ENCODE results near the gene CEPT1.

- TF ChIP-seq, protein P1, sequence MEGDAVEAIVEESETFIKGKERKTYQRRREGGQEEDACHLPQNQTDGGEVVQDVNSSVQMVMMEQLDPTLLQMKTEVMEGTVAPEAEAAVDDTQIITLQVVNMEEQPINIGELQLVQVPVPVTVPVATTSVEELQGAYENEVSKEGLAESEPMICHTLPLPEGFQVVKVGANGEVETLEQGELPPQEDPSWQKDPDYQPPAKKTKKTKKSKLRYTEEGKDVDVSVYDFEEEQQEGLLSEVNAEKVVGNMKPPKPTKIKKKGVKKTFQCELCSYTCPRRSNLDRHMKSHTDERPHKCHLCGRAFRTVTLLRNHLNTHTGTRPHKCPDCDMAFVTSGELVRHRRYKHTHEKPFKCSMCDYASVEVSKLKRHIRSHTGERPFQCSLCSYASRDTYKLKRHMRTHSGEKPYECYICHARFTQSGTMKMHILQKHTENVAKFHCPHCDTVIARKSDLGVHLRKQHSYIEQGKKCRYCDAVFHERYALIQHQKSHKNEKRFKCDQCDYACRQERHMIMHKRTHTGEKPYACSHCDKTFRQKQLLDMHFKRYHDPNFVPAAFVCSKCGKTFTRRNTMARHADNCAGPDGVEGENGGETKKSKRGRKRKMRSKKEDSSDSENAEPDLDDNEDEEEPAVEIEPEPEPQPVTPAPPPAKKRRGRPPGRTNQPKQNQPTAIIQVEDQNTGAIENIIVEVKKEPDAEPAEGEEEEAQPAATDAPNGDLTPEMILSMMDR (conservative IDR thresholded peaks at IDR 0.05; ENCODE audit: low read depth, low read length), result no peak
- TF ChIP-seq EZH2 (IDR thresholded peaks at IDR 0.05; ENCODE audit: borderline replicate concordance, low read depth, low read length, poor library complexity, severe bottlenecking), result no peak
Measured at GRCh38 chr1:111218701-111219556, 78.9 kb downstream of the CEPT1 start.
